ENCODE measurements around the gene ANGEL2.

DNA sequence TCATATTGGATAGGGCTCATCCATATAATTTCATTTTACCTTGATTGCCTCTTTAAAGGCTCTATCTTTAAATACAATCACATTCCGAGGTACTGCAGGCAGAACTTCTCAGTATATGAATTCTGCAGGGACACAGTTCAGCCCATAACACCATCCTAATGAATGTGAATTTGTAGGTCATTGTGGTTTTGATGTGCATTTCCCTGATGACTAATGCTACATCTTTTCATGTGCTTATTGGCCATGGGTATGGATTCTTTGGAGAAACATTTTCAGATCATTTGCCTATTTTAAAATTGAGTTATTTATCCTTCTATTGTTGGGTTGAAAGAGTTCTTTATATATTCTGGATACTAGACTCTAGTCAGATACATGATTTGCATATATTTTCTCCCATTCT lies 25.8 kb upstream of the ANGEL2 start:
- no peak for TF ChIP-seq EZH2 (IDR thresholded peaks at IDR 0.05; ENCODE audit: borderline replicate concordance)
- no peak for TF ChIP-seq CTCF (IDR thresholded peaks at IDR 0.05; ENCODE audit: poor library complexity)
- TF ChIP-seq EZH2phosphoT487 (IDR thresholded peaks at IDR 0.05; ENCODE audit: low read depth, severe bottlenecking, unreplicated experiment), result no peak
